Right lobe of liver (tissue), 4 donors: ENCODE data around the gene IER5.

Source experiments
- CTCF ChIP-seq, 4 donors: fragments of 200-600 bp in 3 of 4; fragments of 450-650 bp in 1 of 4; IDR thresholded peaks; one replicate each; pipeline versions ENCODE4 v1.5.1 to v1.8.0; 2016 to 2022; ENCODE audit warnings: antibody characterized with exemption in 4 of 4, mild to moderate bottlenecking in 2 of 4
- POLR2A ChIP-seq: fragments of 450-650 bp; IDR thresholded peaks from one replicate; pipeline ENCODE4 v1.6.1; 2017; ENCODE audit warnings: antibody characterized with exemption, mild to moderate bottlenecking
- donor health status: DM: no; HTN: no; CAD: no.
- donor health status: DM: no; HTN: no; CAD: no.
- donor health status: DM: no; HTN: yes; CAD: no.

GRCh38 chr1:181141431-181141910 is 53.0 kb downstream of the IER5 start:
- TF ChIP-seq CTCF (IDR thresholded peaks at IDR 0.05) (no peak), POLR2A (no peak)
